Stimulated activated naive CD8-positive, alpha-beta T cell treated with anti-CD3 and anti-CD28 coated beads, Interleukin-15, Interleukin-2, amounts not matched to agents 100 U/mL and 50 U/mL, for 24 hours (primary cell): Measurements from ENCODE around the gene HOXA7.
A peak's percentile ranks its signal among the peaks of the same experiment; 100 is the strongest.

ENCODE experiments used
- ATAC-seq: fragments of 150-1000 bp; cut with Tn5 transposase; one replicate; pipeline ENCODE4 v1.10.0; 2021
- DNase-seq: peaks from one replicate; pipeline ENCODE4 v3.0.0; 2021

Gene HOXA7

DNA sequence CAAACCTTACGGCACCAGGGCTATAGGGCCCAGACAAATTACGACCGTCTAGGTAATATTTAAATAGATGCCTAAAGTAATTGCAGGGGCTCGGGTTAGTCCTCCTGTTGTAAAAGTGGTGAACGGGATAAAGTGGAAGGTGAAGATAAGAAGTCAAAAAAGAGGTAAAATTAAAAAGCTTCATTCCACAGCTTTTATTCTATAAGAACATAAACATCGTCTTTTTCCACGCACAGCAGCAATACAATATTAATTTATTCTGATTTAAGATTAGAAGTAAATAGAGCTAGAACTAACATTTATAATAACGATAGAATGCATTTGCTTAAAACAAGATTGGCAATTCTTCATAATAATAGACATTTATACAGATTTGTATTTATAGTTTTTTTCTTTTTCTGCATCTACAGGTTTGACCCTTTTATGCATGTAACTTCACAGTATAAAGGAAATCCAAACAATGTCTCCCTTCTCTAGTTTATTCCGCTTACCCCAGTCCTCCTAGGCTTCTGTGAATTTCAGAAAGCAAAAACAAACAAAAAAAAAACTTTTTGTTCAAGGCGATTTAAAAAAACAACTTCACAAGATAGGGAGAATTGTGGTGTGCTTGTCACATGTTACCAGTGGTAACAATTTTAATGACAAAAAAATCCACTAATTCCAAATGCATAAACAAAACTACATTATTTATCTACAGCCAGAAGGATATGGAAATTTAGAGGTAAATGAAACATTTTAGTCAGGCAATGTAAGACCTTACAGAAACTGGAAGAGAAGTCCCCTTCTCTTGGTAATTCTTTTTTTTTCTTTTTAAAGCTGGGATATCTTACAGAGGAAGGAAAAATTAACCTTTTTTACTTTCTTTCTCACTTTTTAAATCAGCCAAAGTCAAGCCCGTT is 14.2 kb upstream of the HOXA7 start:
- ATAC-seq, result no peak
- DNase-seq, result no peak

- DNase-seq (no peak), ATAC-seq (no peak)
These were observed 13.4 kb upstream of the HOXA7 start for GRCh38 chr7:27169658-27170425.

- no peak for ATAC-seq
- no peak for DNase-seq
These were observed 11.9 kb upstream of the HOXA7 start for GRCh38 chr7:27168265-27168947.

DNA sequence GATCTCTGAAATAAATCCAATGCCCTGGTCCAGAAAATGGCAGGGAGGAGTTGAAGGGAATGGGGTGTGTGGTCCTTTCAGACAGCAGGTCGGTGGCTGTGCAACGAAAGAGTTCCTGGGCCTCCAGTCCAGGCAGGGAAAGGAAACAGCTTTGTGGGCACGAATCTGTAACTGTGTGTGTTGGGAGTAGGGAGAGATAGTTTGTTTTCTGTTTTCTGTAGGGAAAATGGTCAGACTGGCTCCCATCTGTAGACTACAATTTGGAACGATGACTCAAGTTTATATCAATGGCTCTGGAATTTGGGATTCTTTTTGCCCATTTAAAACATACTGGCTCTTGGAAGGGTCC is 11.4 kb upstream of the HOXA7 start:
- DNase-seq, result no peak

GRCh38 chr7:27166531-27167505 is 10.3 kb upstream of the HOXA7 start:
- DNase-seq (no peak), ATAC-seq (no peak)

More for the DNA sequence above, 11.4 kb upstream of the HOXA7 start:
- no peak for ATAC-seq

GRCh38 chr7:27165996-27166530 is 9.6 kb upstream of the HOXA7 start:
- ATAC-seq (no peak), DNase-seq (no peak)

DNA sequence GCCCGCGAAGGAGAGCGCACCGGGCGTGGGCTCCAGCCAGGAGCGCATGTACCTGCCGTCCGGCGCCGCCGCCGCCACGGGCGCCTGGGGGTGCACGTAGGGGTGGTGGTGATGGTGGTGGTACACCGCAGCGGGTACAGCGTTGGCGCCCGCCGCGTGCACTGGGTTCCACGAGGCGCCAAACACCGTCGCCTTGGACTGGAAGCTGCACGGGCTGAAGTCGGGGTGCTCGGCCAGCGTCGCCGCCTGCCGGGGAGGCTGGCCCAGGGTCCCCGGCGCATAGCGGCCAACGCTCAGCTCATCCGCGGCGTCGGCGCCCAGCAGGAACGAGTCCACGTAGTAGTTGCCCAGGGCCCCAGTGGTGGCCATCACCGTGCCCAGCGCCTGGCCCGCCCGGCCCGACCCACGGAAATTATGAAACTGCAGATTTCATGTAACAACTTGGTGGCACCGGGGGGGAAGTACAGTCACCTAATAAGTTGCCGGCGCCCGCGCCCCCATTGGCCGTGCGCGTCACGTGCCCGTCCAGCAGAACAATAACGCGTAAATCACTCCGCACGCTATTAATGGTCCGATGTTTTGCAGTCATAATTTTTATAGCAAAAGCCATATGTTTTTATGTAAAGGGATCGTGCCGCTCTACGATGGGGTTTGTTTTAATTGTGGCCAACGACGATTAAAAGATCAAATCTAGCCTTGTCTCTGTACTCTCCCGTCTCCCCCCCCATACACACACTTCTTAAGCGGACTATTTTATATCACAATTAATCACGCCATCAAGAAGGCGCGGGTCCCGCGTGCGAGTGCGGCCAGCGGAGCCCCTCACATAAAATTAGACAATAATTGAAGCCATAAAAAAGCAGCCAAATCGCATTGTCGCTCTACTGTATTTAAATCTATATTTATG is 8.9 kb upstream of the HOXA7 start, which contains the start of gene HOXA9:
HOXA9 (minus strand) TSS at position 449 of the 907 bp plus-strand sequence; CDS start at position 369, 80 bp downstream.
- DNase-seq (no peak), ATAC-seq (no peak)

DNA sequence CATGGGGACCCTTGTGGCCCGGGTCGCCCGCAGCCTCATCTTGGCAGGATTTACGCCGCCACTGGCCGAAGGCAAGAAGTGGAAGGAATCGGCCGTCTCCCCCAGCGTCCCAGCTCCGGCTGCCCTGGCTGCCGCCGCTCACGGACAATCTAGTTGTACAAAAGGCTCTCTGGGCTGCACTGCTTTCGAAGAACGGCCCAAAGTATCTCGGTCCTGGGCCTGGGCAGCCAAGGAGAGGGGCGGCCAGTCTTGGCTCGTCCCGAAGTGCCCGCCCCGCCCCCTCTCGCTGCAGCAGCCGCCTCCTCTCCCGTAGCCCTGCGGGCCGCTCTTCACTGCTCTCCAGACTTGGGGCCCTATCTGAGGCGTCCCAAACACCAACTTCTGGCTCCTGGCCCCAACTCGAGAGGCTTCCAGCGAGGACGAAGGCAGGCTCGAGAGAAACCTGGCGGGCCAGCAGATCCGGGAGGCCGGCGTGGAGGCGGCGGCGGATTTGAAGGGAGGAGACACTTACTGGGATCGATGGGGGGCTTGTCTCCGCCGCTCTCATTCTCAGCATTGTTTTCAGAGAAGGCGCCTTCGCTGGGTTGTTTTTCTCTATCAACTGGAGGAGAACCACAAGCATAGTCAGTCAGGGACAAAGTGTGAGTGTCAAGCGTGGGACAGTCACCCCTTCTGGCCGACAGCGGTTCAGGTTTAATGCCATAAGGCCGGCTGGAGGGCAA is 8.1 kb upstream of the HOXA7 start:
- DNase-seq (no peak), ATAC-seq (no peak)

DNA sequence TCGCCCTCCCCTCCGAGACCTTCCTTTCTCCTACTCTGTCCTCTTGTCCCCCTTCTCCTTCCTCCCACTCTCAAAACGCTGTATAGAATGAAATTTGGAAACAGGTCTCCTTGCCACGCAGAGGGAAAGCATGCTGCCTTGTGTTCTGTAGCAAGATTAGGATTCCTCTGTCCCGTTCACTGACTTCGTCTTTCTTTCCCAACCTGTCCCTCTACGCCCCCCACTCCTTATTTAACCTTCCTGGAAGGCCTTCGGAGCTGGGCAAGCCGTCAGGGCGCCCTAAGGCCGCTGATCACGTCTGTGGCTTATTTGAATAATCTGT is 7.5 kb upstream of the HOXA7 start:
- ATAC-seq, result no peak

DNA sequence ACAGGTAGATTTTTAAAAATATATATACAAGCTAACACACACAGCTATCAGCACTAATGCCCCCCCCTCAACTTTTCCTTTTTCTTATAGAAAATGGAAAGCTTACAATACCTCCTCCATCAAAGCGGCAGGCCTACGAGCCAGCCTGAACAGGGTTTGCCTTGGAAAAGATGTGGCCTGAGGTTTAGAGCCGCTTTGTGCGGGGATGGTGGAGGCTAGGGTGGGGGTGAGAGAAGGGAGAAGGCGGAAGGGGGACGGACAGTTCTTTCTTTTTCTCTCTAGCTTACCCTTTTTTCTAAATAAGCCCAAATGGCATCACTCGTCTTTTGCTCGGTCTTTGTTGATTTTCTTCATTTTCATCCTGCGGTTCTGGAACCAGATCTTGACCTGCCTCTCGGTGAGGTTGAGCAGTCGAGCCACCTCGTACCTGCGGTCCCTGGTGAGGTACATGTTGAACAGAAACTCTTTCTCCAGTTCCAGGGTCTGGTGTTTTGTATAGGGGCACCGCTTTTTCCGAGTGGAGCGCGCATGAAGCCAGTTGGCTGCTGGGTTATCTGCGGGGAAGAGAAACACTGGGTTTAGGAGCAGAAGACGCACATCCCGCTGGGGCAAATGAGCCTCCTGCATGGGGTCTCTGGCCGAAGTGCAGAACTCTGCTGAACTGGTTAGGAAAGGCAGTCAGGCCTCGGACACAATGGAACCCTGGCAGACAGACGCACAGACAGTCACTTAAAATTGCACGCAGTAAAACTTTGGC is 7.0 kb upstream of the HOXA7 start:
- ATAC-seq (no peak), DNase-seq (no peak)

More for the DNA sequence above, 7.5 kb upstream of the HOXA7 start:
- DNase-seq, result no peak

- DNase-seq, result no peak
- no peak for ATAC-seq
These were observed 6.2 kb upstream of the HOXA7 start for GRCh38 chr7:27162561-27163287.

DNA sequence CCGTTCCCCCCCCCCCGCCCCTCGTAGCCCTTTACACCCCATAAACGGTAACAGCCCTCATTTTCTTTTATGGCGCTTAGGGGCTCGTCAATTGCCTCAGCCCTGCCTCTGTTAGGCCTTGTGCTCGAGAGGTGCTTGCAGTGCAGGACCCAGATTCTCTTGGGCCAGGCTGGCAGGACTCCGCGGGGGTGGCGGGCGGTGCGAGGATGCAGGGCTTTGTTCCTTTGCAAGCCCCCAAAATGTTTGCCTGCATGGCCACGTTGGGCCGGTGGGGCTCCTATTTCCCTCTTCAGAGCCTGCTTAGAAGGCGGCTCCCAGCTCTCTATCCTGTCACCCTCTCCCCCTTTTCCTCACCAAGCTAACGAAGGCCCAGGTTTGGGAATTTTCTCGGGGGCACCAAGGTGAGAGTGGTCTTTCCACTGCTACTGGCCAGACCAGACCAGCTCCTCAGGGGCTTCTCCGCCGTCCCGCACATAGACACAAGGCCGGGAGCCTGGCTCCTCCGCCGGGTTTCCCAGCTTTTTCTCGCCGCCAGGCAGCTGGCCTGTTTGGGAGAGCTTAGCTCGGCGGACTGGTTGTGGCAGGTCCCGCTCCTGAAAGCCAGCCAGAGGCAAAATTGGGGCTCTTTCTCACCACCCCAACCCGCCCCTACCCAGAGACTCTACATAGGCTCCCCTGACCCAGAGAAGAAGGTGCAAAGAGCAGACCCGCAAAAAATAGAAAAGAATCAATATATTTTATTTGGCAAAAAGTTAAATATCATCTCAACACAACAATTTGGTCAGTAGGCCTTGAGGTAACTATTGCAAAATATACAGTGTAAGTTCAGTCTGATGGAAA is 5.5 kb upstream of the HOXA7 start:
- no peak for ATAC-seq
- no peak for DNase-seq

DNA sequence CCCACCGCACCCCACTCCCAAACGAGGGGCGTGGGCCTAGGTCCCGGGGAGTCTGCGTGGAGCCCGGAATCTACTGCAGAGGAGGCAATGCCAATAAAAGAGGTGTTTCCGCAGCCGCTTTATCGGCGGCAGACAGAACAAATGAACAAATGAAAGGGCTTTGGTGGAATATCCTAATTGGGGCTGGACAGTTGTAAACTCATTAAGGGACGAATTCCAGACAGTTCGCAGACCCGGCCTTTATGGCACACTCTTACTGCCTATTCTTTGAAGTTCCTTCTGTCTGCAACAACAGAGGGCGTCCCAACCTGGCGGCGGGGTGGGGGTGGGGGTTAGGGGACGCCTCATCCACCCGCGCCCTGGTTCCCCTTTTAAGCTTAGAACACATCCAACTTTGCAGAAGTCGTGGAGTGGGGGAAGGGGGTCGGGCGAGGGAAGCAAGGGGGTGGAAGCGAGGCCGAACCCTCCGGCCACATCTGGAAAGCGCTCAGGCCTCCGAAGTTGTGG is 4.8 kb upstream of the HOXA7 start:
- no peak for DNase-seq
- no peak for ATAC-seq

DNA sequence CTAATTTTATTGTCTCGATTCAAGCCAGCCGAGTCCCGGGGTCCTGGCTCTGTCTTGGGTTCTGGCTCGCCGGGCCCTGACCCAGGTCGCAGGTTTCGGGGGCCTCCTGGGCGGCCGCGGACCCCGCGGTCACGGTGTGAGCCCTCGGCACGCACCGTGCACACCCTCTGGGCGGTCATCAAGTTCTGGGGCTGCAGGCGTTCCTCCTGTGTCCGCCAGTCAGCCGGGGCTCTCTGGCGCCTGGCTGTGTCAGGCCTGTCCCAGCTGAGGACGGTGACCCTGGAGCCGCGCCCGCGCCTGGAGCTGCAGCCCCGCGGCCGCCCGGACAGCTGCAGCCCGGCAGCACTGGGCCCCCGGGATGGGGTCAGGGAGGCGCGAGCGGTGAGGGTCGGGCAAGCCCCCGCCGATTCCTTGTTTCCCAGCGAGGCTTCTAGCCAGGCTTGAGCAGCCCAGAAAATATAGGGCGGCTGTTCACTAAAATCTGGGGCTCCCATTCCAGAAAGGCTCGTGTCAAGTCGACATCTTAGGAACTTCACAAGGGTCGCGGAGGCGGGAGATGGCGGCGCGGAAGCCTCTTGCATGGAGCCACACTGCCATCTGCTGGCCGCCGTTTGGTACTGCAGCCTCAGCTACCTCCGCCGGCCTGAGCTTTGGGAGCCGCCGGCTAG is 4.2 kb upstream of the HOXA7 start:
- DNase-seq (peak; percentile 90), ATAC-seq (peak; percentile 60)

DNA sequence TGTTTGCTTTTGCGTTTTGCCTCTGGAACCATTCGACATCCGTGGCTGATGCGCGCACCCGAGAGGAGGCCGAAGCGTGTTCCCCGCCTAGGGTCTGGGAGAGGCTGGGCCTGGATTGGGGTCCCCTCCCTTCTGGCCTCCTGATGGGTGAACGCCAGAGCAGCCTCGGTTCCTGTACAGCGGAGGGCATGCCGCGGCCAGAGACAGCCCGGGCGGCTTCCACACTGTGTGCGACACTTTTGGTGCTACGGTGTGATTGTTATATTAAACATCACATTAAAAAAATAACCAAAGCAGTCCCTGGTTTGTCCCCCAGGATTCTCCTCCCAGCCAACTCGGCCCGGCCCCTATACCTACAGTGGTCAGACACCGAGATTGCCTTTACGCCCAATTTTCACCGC is 3.7 kb upstream of the HOXA7 start:
- peak; percentile 10 for ATAC-seq
- DNase-seq, result no peak
